Neural cell (in vitro differentiated cells): Measurements from ENCODE around the gene PTPRN2. TPM values are rescaled to one million over a fixed set of nuclear protein-coding genes. Genes with fewer than 3 reads are reported as not detected.

Experiments used
- H2AFZ ChIP-seq: fragments of 200-600, 300-800 bp; sonication (generic), shearing (Covaris generic); 2 replicates; pipeline ENCODE4 v1.6.0; 2014; ENCODE audit warnings: low read depth, mild to moderate bottlenecking, antibody characterized with exemption, low read length, moderate library complexity
- H3F3A ChIP-seq: fragments of 200-600 bp; shearing (Covaris generic); 2 replicates; pipeline ENCODE4 v1.6.1; 2016; ENCODE audit warnings: mild to moderate bottlenecking, moderate library complexity, mixed read lengths, antibody characterized with exemption, low read length; ENCODE audit not compliant: insufficient read depth, poor library complexity, severe bottlenecking
- H3K27ac ChIP-seq: fragments of 200-600, 300-800 bp; sonication (generic), shearing (Covaris generic); 2 replicates; pipeline ENCODE4 v1.5.1; 2014; ENCODE audit warnings: mild to moderate bottlenecking, low read length, moderate library complexity
- H3K27me3 ChIP-seq: fragments of 300-800, 200-600 bp; sonication (generic), shearing (Covaris generic); 2 replicates; pipeline ENCODE4 v1.6.0; 2014; ENCODE audit warnings: mild to moderate bottlenecking, low read depth, low read length, moderate library complexity; ENCODE audit not compliant: insufficient read depth
- H3K36me3 ChIP-seq: fragments of 300-800, 200-600 bp; sonication (generic), shearing (Covaris generic); 2 replicates; pipeline ENCODE4 v1.5.1; 2014; ENCODE audit warnings: mild to moderate bottlenecking, antibody characterized with exemption, low read length, moderate library complexity; ENCODE audit not compliant: insufficient read depth
- H3K4me2 ChIP-seq: fragments of 300-800, 200-600 bp; sonication (generic), shearing (Covaris generic); 2 replicates; pipeline ENCODE4 v1.6.0; 2014; ENCODE audit warnings: mild to moderate bottlenecking, low read length
- H3K4me3 ChIP-seq: fragments of 300-800, 200-600 bp; sonication (generic), shearing (Covaris generic); 2 replicates; pipeline ENCODE4 v1.5.1; 2014; ENCODE audit warnings: mild to moderate bottlenecking, low read length, moderate library complexity
- H3K79me2 ChIP-seq: fragments of 200-600 bp; shearing (Covaris generic); replicated peaks from 2 replicates; pipeline ENCODE4 v1.6.0; 2014; ENCODE audit warnings: mild to moderate bottlenecking, low read length, moderate library complexity; ENCODE audit not compliant: insufficient read depth
- H3K9ac ChIP-seq: fragments of 300-800, 200-600 bp; sonication (generic), shearing (Covaris generic); 2 replicates; pipeline ENCODE4 v1.6.1; 2016; ENCODE audit warnings: mild to moderate bottlenecking, low read length, mixed read lengths
- H3K9me2 ChIP-seq: fragments of 200-600 bp; shearing (Covaris generic); 2 replicates; pipeline ENCODE4 v1.6.1; 2016; ENCODE audit warnings: mild to moderate bottlenecking, low read length, mixed read lengths; ENCODE audit not compliant: insufficient read depth
- H3K9me3 ChIP-seq: fragments of 200-600, 300-800 bp; sonication (generic), shearing (Covaris generic); 2 replicates; pipeline ENCODE4 v1.6.1; 2016; ENCODE audit warnings: mild to moderate bottlenecking, mixed run types, low read length, moderate library complexity, mixed read lengths
- H4K20me1 ChIP-seq: fragments of 200-600 bp; shearing (Covaris generic); 2 replicates; pipeline ENCODE4 v1.6.1; 2016; ENCODE audit warnings: mild to moderate bottlenecking, mixed run types; ENCODE audit not compliant: insufficient read depth
- EP300 ChIP-seq: fragments of 450-650 bp; conservative IDR thresholded peaks from 2 replicates; pipeline ENCODE4 v1.6.1; 2014; ENCODE audit warnings: antibody characterized with exemption, mild to moderate bottlenecking, moderate library complexity; ENCODE audit not compliant: poor library complexity, severe bottlenecking
- EZH2 ChIP-seq: fragments of 200-600, 300-800 bp; shearing (Covaris generic), sonication (generic); IDR thresholded peaks from 2 replicates; pipeline ENCODE4 v1.6.1; 2014; ENCODE audit warnings: antibody characterized with exemption, low read length, borderline replicate concordance, mild to moderate bottlenecking; ENCODE audit not compliant: insufficient read depth, poor library complexity, severe bottlenecking
- MXI1 ChIP-seq: fragments of 450-650 bp; conservative IDR thresholded peaks from 2 replicates; pipeline ENCODE4 v1.6.1; 2014; ENCODE audit warnings: antibody characterized with exemption, mild to moderate bottlenecking; ENCODE audit not compliant: poor library complexity, severe bottlenecking
- POLR2AphosphoS5 ChIP-seq: IDR thresholded peaks from 2 replicates; pipeline ENCODE4 v1.6.1; 2012
- RAD21 ChIP-seq: fragments of 450-650 bp; conservative IDR thresholded peaks from 2 replicates; pipeline ENCODE4 v1.6.1; 2014; ENCODE audit warnings: antibody characterized with exemption, mild to moderate bottlenecking, moderate library complexity
- REST ChIP-seq: IDR thresholded peaks from 2 replicates; pipeline ENCODE4 v1.6.1; 2012; ENCODE audit warnings: borderline replicate concordance
- SMC3 ChIP-seq: fragments of 450-650 bp; conservative IDR thresholded peaks from 2 replicates; pipeline ENCODE4 v1.6.1; 2014; ENCODE audit warnings: antibody characterized with exemption, mild to moderate bottlenecking, moderate library complexity; ENCODE audit not compliant: poor library complexity
- TAF1 ChIP-seq: IDR thresholded peaks from 2 replicates; pipeline ENCODE4 v1.6.1; 2012; ENCODE audit warnings: low read depth
- polyA plus RNA-seq: library from polyadenylated mRNA; depleted of rRNA; stranded (reverse); fragments of >200 nt; gene quantifications from 2 replicates; pipeline ENCODE4 v1.2.3, GENCODE V29; 2014
- TF ChIP-seq, protein P1 (sequence below): fragments of 450-650 bp; IDR thresholded peaks from 2 replicates; pipeline ENCODE4 v1.5.1; 2014; ENCODE audit warnings: antibody characterized with exemption, mild to moderate bottlenecking, moderate library complexity; ENCODE audit not compliant: poor library complexity, severe bottlenecking

PTPRN2 gene
- polyA plus RNA-seq, 1 donor from 2014 or later = 31.0 TPM

DNA sequence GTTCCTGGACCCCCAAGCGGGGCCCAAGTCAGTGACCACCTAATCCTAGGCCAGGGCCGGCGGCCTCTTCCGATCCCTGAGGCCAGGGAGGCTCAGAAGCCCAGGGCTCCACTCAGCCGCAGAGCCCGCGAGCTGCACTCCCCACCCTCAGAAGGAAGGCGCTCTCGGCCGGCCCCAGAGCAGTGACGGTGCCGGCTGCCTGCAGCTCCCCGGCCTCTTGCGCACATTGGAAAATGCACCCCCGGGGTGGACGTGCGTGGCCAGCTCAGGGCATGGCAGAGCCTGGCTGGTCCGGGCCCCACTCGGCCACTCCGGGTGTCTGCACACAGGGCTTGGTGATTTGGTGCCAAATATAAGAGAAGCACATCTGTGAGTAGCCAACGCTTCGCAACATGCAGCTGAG lies 269.1 kb downstream of the PTPRN2 start:
- no peak overlapping the region for H2AFZ ChIP-seq

DNA sequence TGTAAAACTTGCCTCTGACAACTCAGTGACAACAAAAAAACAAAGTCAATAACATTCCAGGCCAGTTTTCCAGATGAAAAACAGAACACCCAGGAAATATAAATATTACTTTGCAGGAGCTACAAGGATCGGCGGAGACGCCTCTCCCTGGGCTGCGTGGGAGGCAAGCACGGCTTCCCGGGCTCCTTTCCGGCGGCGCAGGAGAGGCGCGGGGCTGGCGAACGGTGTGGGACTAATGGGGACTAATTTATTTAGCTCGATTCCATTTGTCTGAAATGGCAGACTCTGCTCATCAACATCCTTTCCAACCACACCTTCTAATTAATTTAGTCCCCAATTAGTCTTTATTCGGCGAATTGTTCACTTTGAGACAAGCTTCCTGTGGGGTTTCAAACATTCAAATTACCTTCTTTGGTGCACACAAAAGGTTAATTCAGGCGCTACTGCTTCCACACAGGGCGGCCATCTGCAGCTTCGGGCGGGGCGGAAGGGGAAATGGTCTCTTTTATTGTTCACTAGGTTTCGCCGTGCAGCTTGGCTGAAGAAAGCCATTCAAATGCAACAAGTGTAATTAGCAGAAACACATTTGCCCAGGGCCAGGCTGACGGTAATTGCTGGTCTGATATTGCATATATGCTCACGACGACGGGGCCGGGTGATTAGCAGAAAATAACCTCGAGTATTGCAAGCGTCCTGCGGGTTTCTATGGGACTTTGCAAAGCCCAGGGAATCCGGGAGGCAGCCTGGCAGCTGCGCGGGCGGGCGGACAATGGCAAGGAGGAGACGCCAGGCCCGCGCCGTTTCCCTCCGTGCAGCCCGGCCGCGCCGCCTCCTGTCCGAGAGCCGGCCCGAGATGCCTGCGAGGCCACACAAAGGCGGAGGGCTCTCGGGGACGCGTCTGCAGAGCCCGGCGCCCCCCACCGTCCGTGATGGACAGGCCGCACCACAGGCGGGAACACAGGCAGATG lies 270.1 kb downstream of the PTPRN2 start:
- Histone ChIP-seq H3K9ac (peak overlapping the region; percentile 72), H3K27me3 (no peaks in the 10 kb centered on the region), H3K4me3 (peak overlapping the region; percentile 59), H2AFZ (peak overlapping the region; percentile 21), H3K36me3 (peaks cover 4% of the 10 kb centered on the region), H3K4me2 (peak overlapping the region; percentile 18), H3F3A (no peaks in the 10 kb centered on the region), H3K9me3 (peaks cover 8% of the 10 kb centered on the region), H3K9me2 (no peaks in the 10 kb centered on the region), H3K27ac (peak overlapping the region; percentile 84), H3K79me2 (no peaks in the 10 kb centered on the region), H4K20me1 (no peaks in the 10 kb centered on the region)
- TF ChIP-seq REST (peak; percentile 44), EP300 (peak; percentile 52), RAD21 (peak; percentile 43), MXI1 (peak; percentile 11), TAF1 (peak; percentile 42), POLR2AphosphoS5 (peak; percentile 76), EZH2 (no peak)
- TF ChIP-seq, protein P1, sequence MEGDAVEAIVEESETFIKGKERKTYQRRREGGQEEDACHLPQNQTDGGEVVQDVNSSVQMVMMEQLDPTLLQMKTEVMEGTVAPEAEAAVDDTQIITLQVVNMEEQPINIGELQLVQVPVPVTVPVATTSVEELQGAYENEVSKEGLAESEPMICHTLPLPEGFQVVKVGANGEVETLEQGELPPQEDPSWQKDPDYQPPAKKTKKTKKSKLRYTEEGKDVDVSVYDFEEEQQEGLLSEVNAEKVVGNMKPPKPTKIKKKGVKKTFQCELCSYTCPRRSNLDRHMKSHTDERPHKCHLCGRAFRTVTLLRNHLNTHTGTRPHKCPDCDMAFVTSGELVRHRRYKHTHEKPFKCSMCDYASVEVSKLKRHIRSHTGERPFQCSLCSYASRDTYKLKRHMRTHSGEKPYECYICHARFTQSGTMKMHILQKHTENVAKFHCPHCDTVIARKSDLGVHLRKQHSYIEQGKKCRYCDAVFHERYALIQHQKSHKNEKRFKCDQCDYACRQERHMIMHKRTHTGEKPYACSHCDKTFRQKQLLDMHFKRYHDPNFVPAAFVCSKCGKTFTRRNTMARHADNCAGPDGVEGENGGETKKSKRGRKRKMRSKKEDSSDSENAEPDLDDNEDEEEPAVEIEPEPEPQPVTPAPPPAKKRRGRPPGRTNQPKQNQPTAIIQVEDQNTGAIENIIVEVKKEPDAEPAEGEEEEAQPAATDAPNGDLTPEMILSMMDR = no peak

More for the DNA sequence above, 269.1 kb downstream of the PTPRN2 start:
- no peaks in the 10 kb centered on the region for H3K9me2 ChIP-seq
- TF ChIP-seq POLR2AphosphoS5 = no peak
- TF ChIP-seq, protein P1 = no peak
- no peak for TF ChIP-seq SMC3
- peaks cover 4% of the 10 kb centered on the region for H3K36me3 ChIP-seq
- peaks cover 8% of the 10 kb centered on the region for H3K9me3 ChIP-seq
- H3F3A ChIP-seq = no peaks in the 10 kb centered on the region
- peak overlapping the region; percentile 84 for H3K27ac ChIP-seq
- no peaks in the 10 kb centered on the region for H3K79me2 ChIP-seq
- H4K20me1 ChIP-seq = no peaks in the 10 kb centered on the region
- no peak overlapping the region for H3K4me2 ChIP-seq
- peak overlapping the region; percentile 72 for H3K9ac ChIP-seq
- H3K4me3 ChIP-seq = peak overlapping the region; percentile 59
- no peaks in the 10 kb centered on the region for H3K27me3 ChIP-seq
